Astrocyte of the cerebellum (primary cell): ENCODE data around the gene PIGS.
A peak's percentile ranks its signal among the peaks of the same experiment; 100 is the strongest.
"Not testable (repeated sequence)": the region's sequence is repeated elsewhere in the genome, so short reads cannot be mapped to it uniquely, and the experiment has no call there.

Experiments used
- DNase-seq: peaks from one replicate; pipeline ENCODE4 v3.0.0-alpha.2; 2011; ENCODE audit warnings: low read depth
- H3K4me3 ChIP-seq: 2 replicates; pipeline ENCODE4 v1.5.1; 2011; ENCODE audit warnings: mild to moderate bottlenecking, low read depth, low read length, moderate library complexity
- CTCF ChIP-seq: IDR thresholded peaks from 2 replicates; pipeline ENCODE4 v1.5.1; 2012; ENCODE audit warnings: low read length, low read depth, moderate library complexity, mild to moderate bottlenecking; ENCODE audit errors: missing control alignments
- in situ Hi-C: cut with HindIII; loops from 2 replicates; pipeline ENCODE4 v1.10.0; 2017; ENCODE audit warnings: low sequenced_read_pairs

PIGS gene

GRCh38 chr17:28612936-28613872, 41.9 kb upstream of the PIGS start:
- DNase-seq: peak; percentile 20
- peak; percentile 82 for TF ChIP-seq CTCF
- in situ Hi-C loops: no loop called here
- no peak overlapping the region for H3K4me3 ChIP-seq

GRCh38 chr17:28612531-28612930, 41.2 kb upstream of the PIGS start:
- no peak for DNase-seq
- no peak for TF ChIP-seq CTCF
- in situ Hi-C loops: no loop called here
- no peak overlapping the region for H3K4me3 ChIP-seq

GRCh38 chr17:28610376-28610775, 39.1 kb upstream of the PIGS start:
- H3K4me3 ChIP-seq: no peak overlapping the region
- no peak for TF ChIP-seq CTCF
- in situ Hi-C loops: no loop called here
- DNase-seq: no peak

GRCh38 chr17:28604031-28604430, 32.7 kb upstream of the PIGS start:
- DNase-seq, in situ Hi-C loops: not testable (repeated sequence)

GRCh38 chr17:28599311-28600184, 28.2 kb upstream of the PIGS start:
- H3K4me3 ChIP-seq: peak overlapping the region; percentile 75
- DNase-seq: peak; percentile 60
- TF ChIP-seq CTCF: no peak
- in situ Hi-C loops: no loop called here

More at GRCh38 chr17:28604031-28604430, 32.7 kb upstream of the PIGS start:
- H3K4me3 ChIP-seq: not testable (repeated sequence)

- peak within 1 kb of the TSS; percentile 75 for H3K4me3 ChIP-seq
- DNase-seq: peak; percentile 75
- no peak for TF ChIP-seq CTCF
- in situ Hi-C loops: no loop called here
These were observed 27.5 kb upstream of the PIGS start, which contains the start of gene SPAG5 for GRCh38 chr17:28598799-28599310. TSS of gene SPAG5 (minus strand) at chr17:28599025. CDS start at chr17:28598946, 79 bp downstream.
